HFFc6 (cell line): ENCODE measurements around the gene HOXD10. TPM values are rescaled to one million over a fixed set of nuclear protein-coding genes. Genes with fewer than 3 reads are reported as not detected.

ENCODE experiments used
- DNase-seq: peaks from one replicate; pipeline ENCODE4 v3.0.0-alpha.2; 2018
- H3K27ac Mint-ChIP-seq: 2 replicates; pipeline ENCODE4 v1.8.0; 2020; ENCODE audit warnings: mild to moderate bottlenecking, mixed read lengths
- H3K27me3 Mint-ChIP-seq: 2 replicates; pipeline ENCODE4 v1.8.0; 2021; ENCODE audit warnings: mild to moderate bottlenecking, moderate library complexity, mixed read lengths; ENCODE audit not compliant: insufficient read depth
- H3K36me3 Mint-ChIP-seq: 2 replicates; pipeline ENCODE4 v1.8.0; 2021; ENCODE audit warnings: low read depth, mixed read lengths
- H3K4me1 Mint-ChIP-seq: 2 replicates; pipeline ENCODE4 v1.8.0; 2020; ENCODE audit warnings: low read depth, mixed read lengths
- H3K4me3 Mint-ChIP-seq: 2 replicates; pipeline ENCODE4 v1.8.0; 2020; ENCODE audit warnings: mild to moderate bottlenecking, moderate library complexity, mixed read lengths
- H3K9me3 Mint-ChIP-seq: 2 replicates; pipeline ENCODE4 v1.8.0; 2020; ENCODE audit warnings: mild to moderate bottlenecking, mixed read lengths
- total RNA-seq, 6 experiments: library from RNA; stranded (reverse); fragmentation: NEBNext Ultra II Directional; extraction: Animal tissue kit (Norgen Biotek cat#: 25700); gene quantifications; 2 replicates in 1 of 6; 3 replicates in 5 of 6; pipeline ENCODE4 v1.2.3, GENCODE V29; 2021
- TF ChIP-seq, protein P1 (sequence below): fragments of 200-600 bp; sonication (generic); IDR thresholded peaks from 2 replicates; pipeline ENCODE4 v1.5.0; 2021; ENCODE audit warnings: antibody characterized with exemption, mild to moderate bottlenecking

Gene HOXD10
- total RNA-seq, 6 experiments from 2014 or later = 10.9 to 14.5 (median 12.8) TPM

DNA sequence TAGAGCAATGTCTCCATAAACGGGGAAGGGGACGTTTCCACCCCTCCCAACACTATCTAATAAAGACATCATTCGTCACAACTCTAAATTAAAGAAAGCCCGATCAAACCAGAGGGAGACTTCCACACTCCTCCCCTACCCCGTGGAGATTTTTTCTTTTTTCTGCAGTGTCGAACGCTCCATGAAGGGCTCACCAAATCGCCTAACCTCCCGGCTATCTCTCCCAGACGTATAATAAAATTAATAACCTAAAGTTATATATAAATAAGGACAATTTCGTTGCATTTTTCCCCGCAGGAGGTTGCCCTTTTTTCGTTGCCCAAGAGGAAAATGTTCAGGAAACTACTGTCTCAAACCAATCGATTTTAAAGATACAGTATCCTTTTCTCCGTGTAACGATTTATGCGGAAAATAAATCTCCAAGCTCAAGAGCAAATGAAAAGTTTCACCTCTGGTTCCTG lies 35.2 kb upstream of the HOXD10 start:
- H3K36me3 Mint-ChIP-seq = peaks cover 12% of the 10 kb centered on the region
- DNase-seq = no peak
- no peak overlapping the region; the same call in 1 of the 2 replicates for H3K4me3 Mint-ChIP-seq
- peaks cover 17% of the 10 kb centered on the region for H3K4me1 Mint-ChIP-seq
- TF ChIP-seq, protein P1, sequence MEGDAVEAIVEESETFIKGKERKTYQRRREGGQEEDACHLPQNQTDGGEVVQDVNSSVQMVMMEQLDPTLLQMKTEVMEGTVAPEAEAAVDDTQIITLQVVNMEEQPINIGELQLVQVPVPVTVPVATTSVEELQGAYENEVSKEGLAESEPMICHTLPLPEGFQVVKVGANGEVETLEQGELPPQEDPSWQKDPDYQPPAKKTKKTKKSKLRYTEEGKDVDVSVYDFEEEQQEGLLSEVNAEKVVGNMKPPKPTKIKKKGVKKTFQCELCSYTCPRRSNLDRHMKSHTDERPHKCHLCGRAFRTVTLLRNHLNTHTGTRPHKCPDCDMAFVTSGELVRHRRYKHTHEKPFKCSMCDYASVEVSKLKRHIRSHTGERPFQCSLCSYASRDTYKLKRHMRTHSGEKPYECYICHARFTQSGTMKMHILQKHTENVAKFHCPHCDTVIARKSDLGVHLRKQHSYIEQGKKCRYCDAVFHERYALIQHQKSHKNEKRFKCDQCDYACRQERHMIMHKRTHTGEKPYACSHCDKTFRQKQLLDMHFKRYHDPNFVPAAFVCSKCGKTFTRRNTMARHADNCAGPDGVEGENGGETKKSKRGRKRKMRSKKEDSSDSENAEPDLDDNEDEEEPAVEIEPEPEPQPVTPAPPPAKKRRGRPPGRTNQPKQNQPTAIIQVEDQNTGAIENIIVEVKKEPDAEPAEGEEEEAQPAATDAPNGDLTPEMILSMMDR = no peak
- peaks cover 59% of the 10 kb centered on the region for H3K27me3 Mint-ChIP-seq
- peaks cover 30% of the 10 kb centered on the region for H3K9me3 Mint-ChIP-seq
- H3K27ac Mint-ChIP-seq = no peak overlapping the region

DNA sequence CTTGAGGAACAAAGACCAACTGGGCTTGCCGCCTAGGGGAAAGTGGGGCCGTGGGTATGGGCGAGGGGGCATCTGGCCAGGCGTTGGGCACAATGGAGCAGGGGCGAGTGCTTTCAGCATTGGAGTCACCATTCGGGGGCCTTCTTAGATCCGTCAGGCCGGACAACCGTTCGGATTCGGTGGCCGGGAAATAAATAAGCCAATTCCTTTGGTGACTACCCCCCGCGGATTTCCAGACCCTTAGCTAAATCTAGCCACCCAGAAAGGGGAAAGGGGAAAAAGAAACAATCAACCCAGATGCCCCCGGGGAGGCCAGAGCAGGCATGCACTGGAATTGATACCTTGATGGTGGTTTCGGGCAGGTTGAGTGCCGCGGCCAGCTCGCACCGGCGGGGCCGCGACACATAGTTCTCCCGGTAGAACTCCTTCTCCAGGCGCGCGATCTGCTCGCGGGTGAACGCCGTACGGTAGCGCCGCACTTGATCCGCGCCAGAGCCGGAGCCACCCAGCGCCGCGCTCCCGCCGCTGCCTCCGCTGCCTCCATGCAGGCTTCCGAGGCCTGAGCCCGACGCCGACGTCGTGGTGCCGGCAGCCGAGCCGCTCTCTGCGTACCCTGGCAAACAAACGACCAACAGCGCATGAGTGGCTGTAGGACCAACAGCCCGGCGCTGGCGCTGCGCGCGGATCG lies 34.6 kb upstream of the HOXD10 start:
- DNase-seq = no peak
- Mint-ChIP-seq H3K4me1 (peaks cover 17% of the 10 kb centered on the region), H3K36me3 (peaks cover 12% of the 10 kb centered on the region), H3K27ac (no peak overlapping the region), H3K27me3 (peaks cover 57% of the 10 kb centered on the region), H3K9me3 (peaks cover 30% of the 10 kb centered on the region), H3K4me3 (no peak overlapping the region)
- TF ChIP-seq, protein P1 = no peak

DNA sequence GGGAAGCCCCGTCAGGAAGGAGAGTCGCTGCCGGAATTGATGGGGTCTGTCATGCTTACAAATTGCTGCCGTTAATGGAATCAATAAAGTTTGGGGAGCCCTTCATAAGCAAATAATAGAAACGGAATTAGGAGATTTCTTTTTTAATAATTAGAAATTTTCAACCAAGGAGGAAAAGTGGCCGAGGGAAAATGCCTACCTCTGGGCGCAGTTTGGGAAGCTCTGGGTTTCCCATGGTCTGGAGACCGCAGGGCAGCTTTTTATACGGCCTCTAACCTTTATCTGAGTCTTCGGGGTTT lies 34.1 kb upstream of the HOXD10 start:
- Mint-ChIP-seq H3K4me3 (no peak overlapping the region), H3K27ac (no peak overlapping the region), H3K36me3 (peaks cover 12% of the 10 kb centered on the region), H3K4me1 (peaks cover 17% of the 10 kb centered on the region), H3K9me3 (peaks cover 30% of the 10 kb centered on the region), H3K27me3 (peaks cover 59% of the 10 kb centered on the region)
- TF ChIP-seq, protein P1 = no peak
- no peak for DNase-seq

DNA sequence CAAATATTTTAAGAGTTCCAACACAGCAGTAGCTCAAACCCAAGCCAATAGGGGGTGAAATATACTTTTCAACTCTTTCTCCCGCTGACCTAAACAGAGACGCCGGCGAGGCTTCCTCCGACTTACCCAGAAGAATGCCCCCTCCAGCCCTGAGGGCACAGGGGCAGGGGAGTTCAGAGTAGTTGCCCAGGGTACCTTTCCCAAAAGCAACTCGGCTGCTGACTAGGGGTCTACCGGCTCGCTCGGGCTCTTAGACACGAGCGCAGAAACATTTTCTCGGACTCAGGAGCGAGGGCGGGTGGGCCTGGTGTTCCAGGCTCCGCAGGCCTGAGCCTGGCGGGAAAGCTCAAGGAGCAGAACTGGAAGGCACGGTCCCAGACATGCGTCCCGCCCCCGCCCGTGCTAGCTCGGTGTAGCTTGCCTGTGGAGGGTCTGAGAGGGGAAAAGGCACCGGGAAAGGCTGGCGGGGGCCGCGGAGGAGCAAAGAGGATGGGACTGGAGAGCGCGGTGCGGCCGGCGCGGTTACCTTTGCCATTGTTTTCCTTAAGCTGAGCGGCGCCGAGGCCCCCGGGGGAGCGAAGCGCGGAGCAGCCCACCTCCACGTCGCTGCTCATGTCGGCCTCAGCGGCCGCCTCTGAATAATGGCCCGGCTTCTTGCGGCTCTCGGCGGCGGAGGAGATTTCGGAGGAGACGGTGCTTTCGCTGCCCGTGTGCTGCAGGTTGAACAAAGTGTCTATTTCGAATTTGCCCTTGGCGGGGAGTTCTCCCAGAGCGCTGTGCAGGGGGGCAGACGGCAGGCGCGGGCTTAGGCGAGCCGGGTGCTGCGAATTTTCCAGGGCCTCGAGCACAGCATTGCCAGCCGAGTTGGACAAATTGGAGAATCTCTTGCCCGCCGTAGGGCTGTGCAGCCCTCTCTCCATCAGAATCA lies 33.5 kb upstream of the HOXD10 start:
- DNase-seq = no peak
- Mint-ChIP-seq H3K9me3 (peaks cover 30% of the 10 kb centered on the region), H3K4me3 (no peak overlapping the region), H3K36me3 (peaks cover 12% of the 10 kb centered on the region), H3K4me1 (peaks cover 19% of the 10 kb centered on the region), H3K27me3 (peaks cover 63% of the 10 kb centered on the region), H3K27ac (no peak overlapping the region)
- TF ChIP-seq, protein P1 = no peak

DNA sequence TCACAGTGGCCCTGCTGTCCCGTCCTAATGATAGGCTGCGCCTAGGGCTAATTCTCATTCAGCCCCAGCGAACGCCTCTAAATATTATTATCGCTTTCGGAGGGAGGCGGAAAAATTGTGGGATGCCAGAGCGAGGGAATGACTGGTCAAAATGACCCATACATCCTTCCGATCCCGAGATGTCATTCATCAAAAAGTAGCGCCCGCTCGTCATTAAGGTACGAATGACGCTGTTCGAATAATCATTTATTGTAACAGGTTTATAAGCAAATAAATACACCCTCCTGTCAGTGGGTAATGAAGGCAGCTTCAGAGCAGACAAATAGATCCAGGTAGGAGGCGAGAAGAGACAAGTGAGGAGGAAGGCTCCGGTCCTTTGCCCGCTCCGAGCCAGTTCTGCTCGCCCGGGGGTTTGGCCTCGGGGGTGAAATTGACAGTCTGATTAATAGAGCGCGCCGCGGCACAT lies 32.7 kb upstream of the HOXD10 start, which contains the start of gene EVX2:
Gene EVX2, minus strand, starts transcription at position 167 of the 466 bp plus-strand sequence. CDS start 186 bp downstream, outside the sequence.
- TF ChIP-seq, protein P1 = no peak
- H3K36me3 Mint-ChIP-seq = peaks cover 12% of the 10 kb centered on the region
- peaks cover 23% of the 10 kb centered on the region for H3K4me1 Mint-ChIP-seq
- H3K27me3 Mint-ChIP-seq = peaks cover 58% of the 10 kb centered on the region
- H3K4me3 Mint-ChIP-seq = peak within 1 kb of the TSS; percentile 44
- DNase-seq = no peak
- H3K9me3 Mint-ChIP-seq = peaks cover 30% of the 10 kb centered on the region
- no peak within 1 kb of the TSS for H3K27ac Mint-ChIP-seq
